Kidney epithelial cell (primary cell): Measurements from ENCODE around the gene TYMP. TPM values are rescaled to one million over a fixed set of nuclear protein-coding genes. Genes with fewer than 3 reads are reported as not detected.

ENCODE experiments used
- DNase-seq: peaks from one replicate; pipeline ENCODE4 v3.0.0-alpha.2; 2010; ENCODE audit warnings: low read depth
- H3K27me3 ChIP-seq: 2 replicates; pipeline ENCODE4 v1.6.0; 2011; ENCODE audit warnings: low read length; ENCODE audit not compliant: control insufficient read depth, insufficient read depth
- H3K36me3 ChIP-seq: 2 replicates; pipeline ENCODE4 v1.5.1; 2011; ENCODE audit warnings: low read length; ENCODE audit not compliant: control insufficient read depth, insufficient read depth
- H3K4me3 ChIP-seq: 2 replicates; pipeline ENCODE4 v1.5.1; 2011; ENCODE audit warnings: low read depth, mild to moderate bottlenecking, control low read depth, low read length
- CTCF ChIP-seq: IDR thresholded peaks from 2 replicates; pipeline ENCODE4 v1.5.1; 2011; ENCODE audit warnings: mild to moderate bottlenecking, moderate library complexity, low read length, control low read depth, inconsistent platforms; ENCODE audit not compliant: insufficient read depth, poor library complexity, severe bottlenecking
- total RNA-seq: library from RNA; depleted of rRNA; stranded (reverse); fragments of >200 nt; gene quantifications from 2 replicates; pipeline ENCODE4 v1.2.3, GENCODE V29; 2015

The TYMP gene
- total RNA-seq, 1 donor from 2014 or later, result 53.1 TPM

DNA sequence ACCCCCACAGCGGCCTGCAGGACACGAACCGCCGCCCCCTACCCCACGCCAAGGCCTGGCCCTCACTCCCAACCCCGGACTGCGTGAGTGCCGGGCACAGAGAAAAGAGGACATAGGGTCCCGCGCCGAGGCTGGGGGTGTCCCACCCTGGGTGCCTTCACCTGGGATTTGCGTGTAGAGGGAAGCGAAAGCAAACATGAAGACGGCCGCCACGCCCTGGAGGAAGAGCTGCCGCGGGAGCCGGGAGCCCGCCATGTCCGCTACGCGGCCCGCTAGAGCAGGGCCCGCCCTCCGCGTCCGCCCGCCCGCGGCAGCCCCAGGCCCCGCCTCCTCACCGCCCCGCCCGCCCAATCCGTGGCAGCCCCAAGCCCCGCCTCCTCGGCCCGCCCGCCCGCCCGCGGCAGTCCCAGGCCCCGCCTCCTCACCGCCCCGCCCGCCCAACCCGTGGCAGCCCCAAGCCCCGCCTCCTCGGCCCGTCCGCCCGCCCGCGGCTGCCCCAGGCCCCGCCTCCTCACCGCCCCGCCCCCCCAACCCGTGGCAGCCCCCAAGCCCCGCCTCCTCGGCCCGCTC is 22.3 kb downstream of the TYMP start, which contains the start of gene LMF2:
Gene LMF2, minus strand, starts transcription at position 282 of the 570 bp plus-strand sequence. Its CDS starts 27 bp downstream, at position 255.
- no peak for DNase-seq

GRCh38 chr22:50506611-50507420 is 23.0 kb downstream of the TYMP start:
- Histone ChIP-seq H3K27me3 (no peaks in the 10 kb centered on the region), H3K36me3 (no peaks in the 10 kb centered on the region), H3K4me3 (peak overlapping the region; percentile 99)
- no peak for TF ChIP-seq CTCF
- no peak for DNase-seq

More for the DNA sequence above, 22.3 kb downstream of the TYMP start, which contains the start of gene LMF2:
- no peaks in the 10 kb centered on the region for H3K27me3 ChIP-seq
- no peak for TF ChIP-seq CTCF
- H3K4me3 ChIP-seq, result peak within 1 kb of the TSS; percentile 99
- H3K36me3 ChIP-seq, result no peaks in the 10 kb centered on the region

- DNase-seq, result no peak
- Histone ChIP-seq H3K27me3 (no peaks in the 10 kb centered on the region), H3K4me3 (peak overlapping the region; percentile 99), H3K36me3 (no peaks in the 10 kb centered on the region)
- TF ChIP-seq CTCF, result no peak
Measured at GRCh38 chr22:50505776-50506610, 23.8 kb downstream of the TYMP start.

DNA sequence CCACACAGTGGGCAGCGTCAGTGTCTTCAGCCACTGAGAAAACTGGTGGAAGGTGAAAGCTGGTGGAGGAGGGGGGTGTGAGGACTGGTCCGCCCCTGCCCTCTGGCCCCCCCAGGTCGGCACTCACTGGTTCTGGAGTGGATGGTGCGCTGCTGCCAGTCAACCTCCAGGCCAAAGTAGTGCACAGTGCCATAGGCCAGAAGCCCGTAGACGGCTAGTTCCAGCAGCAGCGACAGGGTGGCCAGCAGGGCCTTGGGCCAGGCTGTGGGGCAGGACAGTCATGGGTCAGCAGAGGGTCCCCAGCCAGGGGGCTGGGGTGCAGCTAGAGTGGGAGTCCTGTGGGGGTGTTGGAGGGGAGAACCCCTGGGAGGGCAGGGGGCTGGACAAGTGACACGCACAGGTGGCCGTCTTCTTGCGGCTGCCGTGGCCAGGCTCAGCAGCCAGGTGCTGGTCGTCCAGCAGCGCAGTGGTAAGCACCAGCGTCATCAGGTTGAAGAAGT is 24.5 kb downstream of the TYMP start:
- DNase-seq, result no peak
- H3K36me3 ChIP-seq, result no peaks in the 10 kb centered on the region
- H3K27me3 ChIP-seq, result no peaks in the 10 kb centered on the region
- no peak for TF ChIP-seq CTCF
- H3K4me3 ChIP-seq, result no peak overlapping the region

DNA sequence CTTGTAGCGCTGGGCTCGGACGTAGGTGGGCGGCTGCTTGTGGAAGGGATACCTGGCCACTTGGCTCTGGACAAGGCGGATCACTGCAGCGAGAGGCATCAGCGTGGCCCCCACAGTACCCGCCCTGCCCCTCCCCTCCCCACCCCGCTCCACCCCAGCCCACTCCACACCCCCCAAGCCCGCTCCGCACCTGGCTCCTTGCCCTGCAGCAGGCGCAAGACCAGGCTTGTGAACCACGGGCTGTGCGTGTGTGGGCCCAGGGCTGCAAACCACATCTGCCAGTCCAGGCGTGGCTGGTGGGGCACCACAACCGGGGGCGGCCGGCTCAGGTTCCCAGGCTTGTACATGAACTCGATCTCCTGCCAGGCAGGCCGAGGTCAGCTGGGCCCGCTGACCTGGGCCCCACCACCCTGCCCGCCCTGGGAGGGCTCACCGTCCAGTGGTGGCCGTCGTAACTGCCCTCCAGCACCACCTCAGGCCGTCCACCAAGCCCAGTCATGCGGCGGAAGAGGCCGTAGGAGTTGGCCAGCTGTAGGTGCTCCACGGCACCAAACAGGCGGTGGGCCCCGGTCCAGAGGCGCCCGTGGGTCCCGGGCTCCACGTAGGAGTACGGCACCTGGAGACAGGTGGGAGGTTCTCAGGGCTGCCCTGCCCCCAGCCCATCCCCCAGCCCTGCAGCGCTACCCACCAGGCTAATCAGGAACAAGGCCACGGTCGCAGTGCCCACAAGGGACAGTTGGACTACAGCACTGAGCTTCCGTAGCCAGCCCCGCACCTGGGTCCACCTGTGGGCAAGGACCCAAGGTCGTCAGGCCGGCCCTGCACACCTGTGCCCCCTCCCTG is 25.2 kb downstream of the TYMP start:
- no peak for TF ChIP-seq CTCF
- H3K4me3 ChIP-seq, result no peak overlapping the region
- no peaks in the 10 kb centered on the region for H3K36me3 ChIP-seq
- no peaks in the 10 kb centered on the region for H3K27me3 ChIP-seq
- no peak for DNase-seq
